ENCODE results near the gene DMRTA1.

DMRTA1 gene, protein sequence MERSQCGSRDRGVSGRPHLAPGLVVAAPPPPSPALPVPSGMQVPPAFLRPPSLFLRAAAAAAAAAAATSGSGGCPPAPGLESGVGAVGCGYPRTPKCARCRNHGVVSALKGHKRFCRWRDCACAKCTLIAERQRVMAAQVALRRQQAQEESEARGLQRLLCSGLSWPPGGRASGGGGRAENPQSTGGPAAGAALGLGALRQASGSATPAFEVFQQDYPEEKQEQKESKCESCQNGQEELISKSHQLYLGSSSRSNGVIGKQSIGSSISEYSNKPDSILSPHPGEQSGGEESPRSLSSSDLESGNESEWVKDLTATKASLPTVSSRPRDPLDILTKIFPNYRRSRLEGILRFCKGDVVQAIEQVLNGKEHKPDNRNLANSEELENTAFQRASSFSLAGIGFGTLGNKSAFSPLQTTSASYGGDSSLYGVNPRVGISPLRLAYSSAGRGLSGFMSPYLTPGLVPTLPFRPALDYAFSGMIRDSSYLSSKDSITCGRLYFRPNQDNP

DNA sequence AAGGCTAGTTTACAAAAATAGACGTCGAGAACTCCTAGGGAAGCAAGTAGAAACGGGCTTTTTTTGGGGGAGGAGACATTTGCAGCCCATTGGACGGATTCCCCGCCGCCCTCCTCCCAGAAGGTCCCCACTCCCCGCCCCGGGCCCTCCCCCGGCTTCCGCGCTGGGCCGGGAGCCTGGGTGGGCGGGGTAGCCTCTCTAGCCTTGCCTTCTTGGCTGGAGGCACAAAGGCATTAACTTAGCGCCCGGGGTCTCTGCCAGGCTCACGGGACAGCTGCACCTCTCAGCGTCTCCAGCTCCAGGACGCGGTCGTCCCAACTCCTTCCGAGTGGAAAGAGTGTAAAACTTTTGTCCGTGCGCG is at the start of gene DMRTA1:
DMRTA1 (plus strand) TSS at position 236 of the 361 bp plus-strand sequence. CDS start 242 bp downstream, outside the sequence.
- TF ChIP-seq, protein P1, sequence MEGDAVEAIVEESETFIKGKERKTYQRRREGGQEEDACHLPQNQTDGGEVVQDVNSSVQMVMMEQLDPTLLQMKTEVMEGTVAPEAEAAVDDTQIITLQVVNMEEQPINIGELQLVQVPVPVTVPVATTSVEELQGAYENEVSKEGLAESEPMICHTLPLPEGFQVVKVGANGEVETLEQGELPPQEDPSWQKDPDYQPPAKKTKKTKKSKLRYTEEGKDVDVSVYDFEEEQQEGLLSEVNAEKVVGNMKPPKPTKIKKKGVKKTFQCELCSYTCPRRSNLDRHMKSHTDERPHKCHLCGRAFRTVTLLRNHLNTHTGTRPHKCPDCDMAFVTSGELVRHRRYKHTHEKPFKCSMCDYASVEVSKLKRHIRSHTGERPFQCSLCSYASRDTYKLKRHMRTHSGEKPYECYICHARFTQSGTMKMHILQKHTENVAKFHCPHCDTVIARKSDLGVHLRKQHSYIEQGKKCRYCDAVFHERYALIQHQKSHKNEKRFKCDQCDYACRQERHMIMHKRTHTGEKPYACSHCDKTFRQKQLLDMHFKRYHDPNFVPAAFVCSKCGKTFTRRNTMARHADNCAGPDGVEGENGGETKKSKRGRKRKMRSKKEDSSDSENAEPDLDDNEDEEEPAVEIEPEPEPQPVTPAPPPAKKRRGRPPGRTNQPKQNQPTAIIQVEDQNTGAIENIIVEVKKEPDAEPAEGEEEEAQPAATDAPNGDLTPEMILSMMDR (IDR thresholded peaks at IDR 0.05) = no peak
- Mint-ChIP-seq H3K27ac (peak within 1 kb of the TSS; percentile 93), H3K4me3 (peak within 1 kb of the TSS; percentile 86), H3K36me3 (ENCODE audit: low read depth) (no peaks in the 10 kb centered on the region), H3K9me3 (no peaks in the 10 kb centered on the region), H3K4me1 (peaks cover 20% of the 10 kb centered on the region), H3K27me3 (ENCODE audit: low read depth, poor library complexity) (peaks cover 2% of the 10 kb centered on the region)
- peak; percentile 80 for DNase-seq

DNA sequence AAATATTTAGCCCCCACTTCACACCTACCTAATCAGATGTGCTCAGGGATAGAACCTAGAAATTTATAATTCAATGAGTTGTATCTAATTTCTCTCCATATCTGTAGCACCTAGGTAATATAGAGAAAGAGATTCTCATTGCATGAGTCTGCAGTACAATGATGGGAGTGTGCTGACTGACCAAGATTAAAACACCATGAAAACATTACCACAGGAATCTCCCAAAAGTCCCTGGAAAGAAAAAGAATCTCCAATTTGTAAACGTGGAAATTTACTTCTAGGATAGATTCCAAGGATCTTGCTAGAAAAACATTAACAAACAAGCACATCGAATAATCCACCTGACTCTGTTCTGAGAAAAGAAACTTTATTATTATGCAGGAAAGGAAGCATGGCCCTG is 45.0 kb upstream of the DMRTA1 start:
- Mint-ChIP-seq H3K27ac (no peak overlapping the region), H3K4me1 (no peaks in the 10 kb centered on the region), H3K27me3 (ENCODE audit: low read depth, poor library complexity) (no peaks in the 10 kb centered on the region), H3K4me3 (no peak overlapping the region), H3K9me3 (no peaks in the 10 kb centered on the region), H3K36me3 (ENCODE audit: low read depth) (no peaks in the 10 kb centered on the region)
- no peak for DNase-seq
- TF ChIP-seq, protein P1 (IDR thresholded peaks at IDR 0.05) = no peak

DNA sequence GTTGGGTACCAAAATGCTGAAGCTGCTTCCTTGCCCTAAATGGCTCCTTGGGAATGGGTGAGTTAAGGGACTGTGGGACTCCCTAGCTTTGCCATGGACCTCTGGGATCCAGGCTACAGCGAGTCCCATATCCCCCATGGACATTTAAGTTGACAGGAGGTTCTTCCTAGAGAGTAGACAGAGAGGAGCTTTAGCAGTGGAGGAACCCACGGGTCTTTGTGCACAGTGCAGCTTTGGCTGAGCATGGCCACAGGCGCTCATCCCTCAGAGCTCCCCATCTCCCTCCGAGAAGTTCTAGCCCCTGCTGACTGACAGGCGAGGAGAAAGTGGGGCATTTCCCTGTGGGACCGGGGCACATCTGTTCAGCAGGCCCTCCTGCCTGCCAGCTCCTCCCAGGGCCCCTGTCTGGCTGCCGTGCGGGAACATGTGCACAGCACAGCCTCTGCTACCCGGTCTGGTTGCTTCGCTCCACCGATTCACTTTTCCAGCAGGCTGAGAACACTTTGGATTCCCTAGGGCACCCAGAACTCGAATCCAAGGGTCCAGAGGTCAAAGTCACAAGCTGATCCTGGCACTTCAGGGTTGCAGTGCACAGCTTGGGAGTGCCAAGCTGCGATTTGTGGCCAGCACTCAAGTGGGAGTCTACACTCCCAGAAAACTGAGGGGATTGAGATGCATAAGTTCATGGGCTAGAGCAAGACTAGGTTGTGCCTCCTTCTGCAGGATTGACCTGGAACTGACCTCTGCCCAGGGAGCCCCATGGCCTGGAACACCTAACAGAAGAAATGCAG is 40.6 kb upstream of the DMRTA1 start:
- Mint-ChIP-seq H3K9me3 (no peaks in the 10 kb centered on the region), H3K4me1 (no peaks in the 10 kb centered on the region), H3K4me3 (no peak overlapping the region), H3K27me3 (ENCODE audit: low read depth, poor library complexity) (no peaks in the 10 kb centered on the region), H3K36me3 (ENCODE audit: low read depth) (no peaks in the 10 kb centered on the region), H3K27ac (no peak overlapping the region)
- TF ChIP-seq, protein P1 (IDR thresholded peaks at IDR 0.05) = no peak
- DNase-seq = no peak

DNA sequence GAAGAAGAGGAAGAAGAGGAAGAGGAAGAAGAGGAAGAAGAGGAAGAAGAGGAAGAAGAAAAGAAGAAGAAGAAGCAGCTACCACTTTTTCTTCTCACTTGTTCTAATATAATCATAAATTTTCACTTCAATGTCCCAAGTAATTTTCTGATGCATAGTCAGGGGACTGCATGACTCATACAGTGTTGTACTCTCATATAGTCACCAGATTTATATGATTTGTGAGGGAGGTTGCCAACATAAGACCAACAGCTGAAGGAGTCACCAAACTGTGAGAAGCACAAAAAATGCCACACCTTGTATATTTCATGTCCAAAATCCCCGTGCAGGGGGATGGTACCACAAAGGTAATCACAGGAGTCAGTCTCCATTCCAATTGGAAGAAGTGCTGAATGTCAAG is 32.7 kb upstream of the DMRTA1 start:
- Mint-ChIP-seq H3K27me3 (ENCODE audit: low read depth, poor library complexity) (peaks cover 6% of the 10 kb centered on the region), H3K9me3 (no peaks in the 10 kb centered on the region), H3K4me1 (peaks cover 14% of the 10 kb centered on the region)

DNA sequence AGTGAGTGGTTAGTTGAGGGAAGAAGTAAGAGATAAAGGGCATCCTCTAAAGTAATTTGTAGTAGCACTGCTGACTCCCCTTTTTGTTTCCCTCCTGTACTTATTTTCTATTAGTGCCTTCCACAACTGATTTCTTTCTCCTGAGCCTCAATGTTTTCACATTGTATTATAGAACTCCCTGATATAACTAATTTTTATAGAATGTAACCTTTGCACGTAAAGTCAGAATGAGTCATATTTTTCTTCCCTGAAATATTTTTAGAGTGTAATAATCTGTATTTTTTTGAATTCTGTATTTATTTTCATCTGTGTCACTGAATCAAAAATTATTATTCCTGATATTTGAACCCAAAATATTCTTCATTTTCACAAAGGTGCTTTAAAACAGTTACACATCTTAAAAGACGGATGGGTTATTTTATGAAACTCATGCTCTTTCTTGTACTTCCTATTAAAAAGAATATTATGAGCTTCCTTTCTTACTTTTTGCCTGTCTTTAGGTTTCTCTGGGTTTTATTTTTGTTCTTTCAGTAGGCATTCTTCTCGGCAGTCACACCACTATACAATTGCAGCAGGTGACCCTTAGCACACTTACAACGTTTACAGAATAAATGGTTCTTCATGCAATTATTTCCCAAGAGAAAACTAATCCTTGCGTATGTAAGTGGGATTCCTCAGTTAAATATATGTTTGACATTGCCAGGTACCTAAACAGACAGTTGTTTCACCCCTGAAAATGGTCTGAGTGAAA is 30.5 kb upstream of the DMRTA1 start:
- peaks cover 6% of the 10 kb centered on the region for H3K27me3 Mint-ChIP-seq (ENCODE audit: low read depth, poor library complexity)
- DNase-seq = no peak
- H3K4me1 Mint-ChIP-seq = peaks cover 14% of the 10 kb centered on the region
- no peak overlapping the region for H3K4me3 Mint-ChIP-seq
- no peaks in the 10 kb centered on the region for H3K36me3 Mint-ChIP-seq (ENCODE audit: low read depth)
- TF ChIP-seq, protein P1 (IDR thresholded peaks at IDR 0.05) = no peak
- H3K9me3 Mint-ChIP-seq = no peaks in the 10 kb centered on the region
- H3K27ac Mint-ChIP-seq = peak overlapping the region; percentile 41

More for the DNA sequence above, 32.7 kb upstream of the DMRTA1 start:
- Mint-ChIP-seq H3K36me3 (ENCODE audit: low read depth) (no peaks in the 10 kb centered on the region), H3K4me3 (no peak overlapping the region), H3K27ac (no peak overlapping the region)
- no peak for DNase-seq
- TF ChIP-seq, protein P1 (IDR thresholded peaks at IDR 0.05) = no peak
